Measurements from ENCODE around the gene RNF113B.

RNF113B gene

GRCh38 chr13:98144027-98144741 is 32.9 kb downstream of the RNF113B start:
- no peak for DNase-seq (ENCODE audit: low read depth)
- H3K4me3 ChIP-seq (ENCODE audit: low read depth, low read length) = peak overlapping the region; percentile 64
- TF ChIP-seq, protein P1, sequence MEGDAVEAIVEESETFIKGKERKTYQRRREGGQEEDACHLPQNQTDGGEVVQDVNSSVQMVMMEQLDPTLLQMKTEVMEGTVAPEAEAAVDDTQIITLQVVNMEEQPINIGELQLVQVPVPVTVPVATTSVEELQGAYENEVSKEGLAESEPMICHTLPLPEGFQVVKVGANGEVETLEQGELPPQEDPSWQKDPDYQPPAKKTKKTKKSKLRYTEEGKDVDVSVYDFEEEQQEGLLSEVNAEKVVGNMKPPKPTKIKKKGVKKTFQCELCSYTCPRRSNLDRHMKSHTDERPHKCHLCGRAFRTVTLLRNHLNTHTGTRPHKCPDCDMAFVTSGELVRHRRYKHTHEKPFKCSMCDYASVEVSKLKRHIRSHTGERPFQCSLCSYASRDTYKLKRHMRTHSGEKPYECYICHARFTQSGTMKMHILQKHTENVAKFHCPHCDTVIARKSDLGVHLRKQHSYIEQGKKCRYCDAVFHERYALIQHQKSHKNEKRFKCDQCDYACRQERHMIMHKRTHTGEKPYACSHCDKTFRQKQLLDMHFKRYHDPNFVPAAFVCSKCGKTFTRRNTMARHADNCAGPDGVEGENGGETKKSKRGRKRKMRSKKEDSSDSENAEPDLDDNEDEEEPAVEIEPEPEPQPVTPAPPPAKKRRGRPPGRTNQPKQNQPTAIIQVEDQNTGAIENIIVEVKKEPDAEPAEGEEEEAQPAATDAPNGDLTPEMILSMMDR (IDR thresholded peaks at IDR 0.05; ENCODE audit: control insufficient read depth, extremely low read depth, insufficient read depth) = no peak

- H3K4me3 ChIP-seq (ENCODE audit: low read depth, low read length) = peak overlapping the region; percentile 64
- no peak for DNase-seq (ENCODE audit: low read depth)
- TF ChIP-seq, protein P1 (IDR thresholded peaks at IDR 0.05; ENCODE audit: control insufficient read depth, extremely low read depth, insufficient read depth) = no peak
Measured at GRCh38 chr13:98143601-98144026, 33.5 kb downstream of the RNF113B start.

DNA sequence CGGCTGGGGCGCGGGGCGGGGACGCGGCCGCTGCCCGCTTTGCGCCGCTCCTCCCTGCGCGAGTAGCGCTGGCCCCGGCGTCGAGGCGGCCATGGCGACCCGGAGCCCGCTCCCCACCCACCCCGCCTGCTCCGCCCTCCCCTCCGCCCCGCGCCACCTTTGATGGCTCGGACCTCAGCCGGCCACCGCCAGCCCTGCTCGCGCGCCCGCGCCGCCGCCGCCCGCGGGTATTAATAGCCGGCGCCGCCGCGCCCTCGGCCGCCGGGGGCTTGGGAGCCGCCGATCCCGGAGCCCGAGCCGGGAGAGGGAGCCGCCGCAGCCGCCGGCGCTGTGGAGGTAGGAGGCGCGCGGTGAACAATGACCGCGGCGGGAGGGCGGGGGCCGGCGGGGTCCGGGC is 33.9 kb downstream of the RNF113B start:
- TF ChIP-seq, protein P1 (IDR thresholded peaks at IDR 0.05; ENCODE audit: control insufficient read depth, extremely low read depth, insufficient read depth) = no peak
- DNase-seq (ENCODE audit: low read depth) = no peak
- H3K4me3 ChIP-seq (ENCODE audit: low read depth, low read length) = peak overlapping the region; percentile 64

DNA sequence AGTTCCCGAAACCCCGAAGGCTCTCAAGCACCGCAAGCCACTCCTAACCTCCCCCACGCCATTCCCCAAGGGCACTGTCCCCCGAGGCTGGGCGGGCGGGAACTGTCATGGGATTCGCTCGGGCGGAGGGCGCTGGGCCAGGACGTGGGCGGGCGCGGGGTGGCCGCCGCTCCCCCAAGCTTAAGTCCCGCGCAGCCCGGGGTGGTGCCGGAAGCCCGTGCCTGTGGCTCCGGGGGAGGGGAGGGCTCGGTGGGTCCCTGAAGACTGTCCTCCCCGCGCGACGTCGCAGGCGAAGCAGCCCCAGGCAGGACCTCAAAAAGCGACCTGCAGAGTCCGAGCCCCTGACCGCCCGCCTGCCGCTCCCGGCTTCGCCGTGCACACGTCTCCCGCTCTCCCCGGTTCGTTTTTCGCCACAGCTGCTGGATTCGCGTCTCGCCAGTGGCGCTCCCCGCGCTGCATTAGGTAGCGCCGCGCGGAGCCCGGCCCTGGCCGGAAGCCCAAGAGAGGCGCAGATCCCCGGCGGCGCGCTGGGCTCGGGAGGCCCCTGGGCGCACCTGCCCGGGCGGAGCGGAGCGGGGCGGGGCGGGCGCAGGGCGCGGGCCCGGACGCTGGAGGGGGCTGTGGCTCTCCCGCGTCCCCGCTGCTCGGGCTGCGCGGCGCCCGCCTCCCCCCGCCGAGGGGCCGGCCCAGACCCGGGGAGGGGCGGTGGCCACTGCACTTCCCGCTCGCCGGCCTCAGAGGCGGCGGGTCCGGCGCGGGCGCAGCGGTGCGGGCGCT is 34.5 kb downstream of the RNF113B start, which contains the start of gene FARP1:
Gene FARP1, plus strand, starts transcription at position 715 of the 777 bp plus-strand sequence. CDS start 70,149 bp downstream, outside the sequence.
- TF ChIP-seq, protein P1 (IDR thresholded peaks at IDR 0.05; ENCODE audit: control insufficient read depth, extremely low read depth, insufficient read depth) = peak; percentile 66
- DNase-seq (ENCODE audit: low read depth) = no peak

GRCh38 chr13:98141509-98142379 is 35.3 kb downstream of the RNF113B start:
- no peak overlapping the region for H3K4me3 ChIP-seq (ENCODE audit: low read depth, low read length)
- DNase-seq (ENCODE audit: low read depth) = no peak

More for the DNA sequence above, 34.5 kb downstream of the RNF113B start, which contains the start of gene FARP1:
- H3K4me3 ChIP-seq (ENCODE audit: low read depth, low read length) = peak within 1 kb of the TSS; percentile 64

GRCh38 chr13:98141091-98141490 is 36.0 kb downstream of the RNF113B start:
- TF ChIP-seq, protein P1 (IDR thresholded peaks at IDR 0.05; ENCODE audit: control insufficient read depth, extremely low read depth, insufficient read depth) = no peak
- no peak overlapping the region for H3K4me3 ChIP-seq (ENCODE audit: low read depth, low read length)
- DNase-seq (ENCODE audit: low read depth) = no peak

More at GRCh38 chr13:98141509-98142379, 35.3 kb downstream of the RNF113B start:
- TF ChIP-seq, protein P1 (IDR thresholded peaks at IDR 0.05; ENCODE audit: control insufficient read depth, extremely low read depth, insufficient read depth) = no peak

Measured in LNCaP clone FGC (cell line).